Fibroblast of lung (primary cell): Measurements from ENCODE around the gene SLC5A10.

Experiments
- CTCF ChIP-seq, 2 donors: IDR thresholded peaks in 1 of 2; conservative IDR thresholded peaks in 1 of 2; 1 replicate in 1 of 2; 2 replicates in 1 of 2; pipeline ENCODE4 v1.5.1; 2011 to 2012; ENCODE audit warnings: low read length in 2 of 2, control low read depth in 1 of 2, inconsistent platforms in 1 of 2, low read depth in 1 of 2, mild to moderate bottlenecking in 1 of 2
- EZH2 ChIP-seq: IDR thresholded peaks from 2 replicates; pipeline ENCODE4 v1.5.1; 2012; ENCODE audit warnings: low read length, control low read depth, mild to moderate bottlenecking; ENCODE audit errors: missing control alignments

DNA sequence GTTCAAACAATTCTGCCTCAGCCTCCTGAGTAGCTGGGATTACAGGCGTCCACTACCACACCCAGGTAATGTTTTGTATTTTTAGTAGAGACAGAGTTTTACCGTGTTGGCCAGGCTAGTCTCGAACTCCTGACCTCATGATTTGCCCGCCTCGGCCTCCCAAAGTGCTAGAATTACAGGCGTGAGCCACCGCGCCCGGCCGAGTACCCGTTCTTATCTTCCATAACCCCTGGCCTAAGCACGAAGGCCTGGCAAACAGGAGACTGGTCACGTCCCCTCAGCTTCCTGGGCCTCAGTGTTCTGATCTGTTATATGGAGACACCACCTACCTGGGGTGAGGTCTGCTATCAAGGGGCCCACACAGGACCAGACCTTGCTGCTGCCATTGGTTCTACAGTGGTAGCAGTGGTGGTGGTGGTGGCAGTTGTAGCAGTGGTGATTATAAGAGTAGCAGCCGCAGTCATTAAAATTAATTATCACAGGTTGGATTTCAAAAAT, 1.3 kb downstream of the SLC5A10 start:
- TF ChIP-seq CTCF (conservative IDR thresholded peaks at IDR 0.05 in 1 of 2, IDR thresholded peaks at IDR 0.05 in 1 of 2; ENCODE audit: low read depth in 1 of 2, low read length in 2 of 2), result no peak
- no peak for TF ChIP-seq EZH2
